HG03571 (cell line): ENCODE measurements around the gene C18orf63.

Experiments used
- ATAC-seq: cut with Tn5 transposase; IDR thresholded peaks from one replicate; pipeline ENCODE4 v1.9.1; 2021; ENCODE audit not compliant: unreplicated experiment

The C18orf63 gene

DNA sequence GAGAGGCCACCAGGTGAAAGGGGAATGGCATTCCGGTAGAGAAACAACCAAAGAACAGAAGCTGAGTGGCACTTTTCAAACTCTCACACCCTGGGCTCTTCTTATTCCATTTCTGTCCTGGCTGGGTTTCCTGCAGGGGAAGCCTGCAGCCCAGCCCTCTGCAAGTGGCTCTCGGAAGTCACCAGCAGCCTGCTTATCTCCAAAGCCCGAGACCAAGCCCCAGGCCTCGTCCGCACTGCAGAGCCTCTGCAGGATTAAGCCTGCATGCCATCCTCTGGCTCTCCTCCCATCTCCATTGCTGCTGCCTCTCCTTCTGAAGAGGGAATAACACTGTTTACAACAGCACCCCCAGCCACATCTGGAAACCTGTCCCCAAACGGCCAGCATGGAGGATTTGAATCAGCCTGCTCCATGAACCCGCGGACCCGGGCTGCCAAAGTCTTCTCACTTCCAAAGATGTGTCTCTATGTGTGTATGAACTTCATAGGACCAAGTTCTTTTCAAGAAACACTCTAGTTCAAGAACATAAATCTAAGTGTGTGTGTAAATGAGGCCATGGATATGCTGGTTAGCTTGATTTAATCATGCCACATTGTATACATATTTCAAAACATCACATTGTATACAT is 87.3 kb downstream of the C18orf63 start:
- no peak for ATAC-seq

DNA sequence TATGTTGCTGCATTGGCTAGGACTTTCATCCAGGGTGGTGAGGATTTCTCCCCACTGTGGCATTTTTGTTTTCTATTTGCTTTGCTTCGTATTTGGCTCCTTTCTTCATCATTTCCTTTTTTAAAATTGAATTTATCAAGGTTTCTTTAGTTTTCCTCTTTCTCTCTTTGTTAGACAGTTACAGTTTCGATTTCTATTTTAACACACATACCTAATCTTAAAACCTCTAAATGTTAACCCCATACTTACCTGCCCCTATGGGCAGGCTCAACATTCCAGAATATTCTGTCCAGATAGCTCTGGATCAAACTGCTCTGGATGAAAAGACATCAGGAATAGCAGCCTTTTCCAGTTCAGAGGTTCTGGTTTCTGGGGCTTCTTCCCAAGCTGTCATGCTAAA is 92.2 kb downstream of the C18orf63 start:
- ATAC-seq = no peak
